Naive thymus-derived CD8-positive, alpha-beta T cell (primary cell): ENCODE data around the gene KLKB1. TPM values are rescaled to one million over a fixed set of nuclear protein-coding genes. Genes with fewer than 3 reads are reported as not detected.
"Not testable (repeated sequence)": the region's sequence is repeated elsewhere in the genome, so short reads cannot be mapped to it uniquely, and the experiment has no call there.

Source experiments
- ATAC-seq, 2 donors: fragments of 150-1000 bp; cut with Tn5 transposase in 1 of 2; sonication (Bioruptor Pico), chemical (Tn5 transposase) in 1 of 2; 1 replicate in 1 of 2; 2 replicates in 1 of 2; pipeline ENCODE4 v1.10.0; 2021; ENCODE audit warnings: mild to moderate bottlenecking in 2 of 2, moderate library complexity in 2 of 2
- POLR2A ChIA-PET: fragments of 350-600 bp; sonication (Branson Sonifier 250); formaldehyde crosslinking; loops from one replicate; lab custom pipeline; 2021; ENCODE audit warnings: antibody characterized with exemption; lab: Charles Lee
- DNase-seq, 10 donors: peaks; one replicate each; pipeline versions ENCODE4 v3.0.0 to v3.0.0-alpha.2; 2020 to 2022
- H3K27ac Mint-ChIP-seq, 10 donors: one replicate each; pipeline ENCODE4 v1.8.0; 2020 to 2022; ENCODE audit warnings: mild to moderate bottlenecking in 10 of 10, mixed read lengths in 10 of 10, moderate library complexity in 4 of 10, inconsistent platforms in 1 of 10
- H3K27me3 Mint-ChIP-seq, 5 donors: one replicate each; pipeline ENCODE4 v1.8.0; 2021 to 2022; ENCODE audit warnings: mixed read lengths in 5 of 5
- H3K36me3 Mint-ChIP-seq, 3 donors: one replicate each; pipeline ENCODE4 v1.8.0; 2020 to 2022; ENCODE audit warnings: mixed read lengths in 3 of 3, mild to moderate bottlenecking in 2 of 3, inconsistent platforms in 1 of 3
- H3K4me1 Mint-ChIP-seq, 4 donors: one replicate each; pipeline ENCODE4 v1.8.0; 2021 to 2022; ENCODE audit warnings: mixed read lengths in 4 of 4
- H3K4me3 Mint-ChIP-seq, 10 donors: one replicate each; pipeline ENCODE4 v1.8.0; 2020 to 2022; ENCODE audit warnings: mild to moderate bottlenecking in 10 of 10, mixed read lengths in 10 of 10, moderate library complexity in 6 of 10, inconsistent platforms in 1 of 10
- H3K9me3 Mint-ChIP-seq, 9 donors: one replicate each; pipeline ENCODE4 v1.8.0; 2020 to 2022; ENCODE audit warnings: mixed read lengths in 9 of 9, mild to moderate bottlenecking in 3 of 9, inconsistent platforms in 1 of 9, moderate library complexity in 1 of 9
- polyA plus RNA-seq, 3 donors: library from polyadenylated mRNA; unstranded; fragments of 300-500 nt; fragmentation: Illumina TruSeq; gene quantifications; one replicate each; pipeline ENCODE4 v1.2.3, GENCODE V29; 2021
- total RNA-seq, 8 experiments: library from RNA in 2 of 8; stranded (reverse) in 2 of 8; gene quantifications; one replicate each; pipeline ENCODE4 v1.2.3 and lab custom pipeline; 2021 to 2026

KLKB1 gene
- total and polyA plus RNA-seq, 5 experiments from 2014 or later, result 1.8 to 2.9 TPM; not detected in 3

DNA sequence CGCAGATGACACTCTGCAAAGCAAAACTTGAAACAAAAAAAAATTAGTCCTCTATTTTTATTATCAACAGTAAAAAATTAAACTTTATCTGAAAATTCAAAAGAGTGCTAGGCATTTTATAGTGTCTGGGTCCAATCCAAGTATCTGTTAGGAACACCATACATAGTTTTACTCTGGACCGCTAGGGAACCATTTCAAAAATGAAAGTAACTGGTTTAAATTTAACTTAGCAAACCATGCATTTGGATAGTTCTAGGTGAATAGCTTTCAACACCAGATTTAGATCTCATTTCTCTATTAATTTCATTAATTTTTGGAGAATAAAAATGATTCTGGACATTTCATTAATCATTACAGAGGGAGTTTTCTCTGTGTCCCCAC, 1.2 kb downstream of the KLKB1 start:
- Mint-ChIP-seq H3K4me3 (no peak overlapping the region), H3K4me1 (no peaks in the 10 kb centered on the region), H3K27me3 (peaks cover 0 to 5% (median 0%) of the 10 kb centered on the region in 5 donors), H3K36me3 (peaks cover 13 to 24% (median 21%) of the 10 kb centered on the region in 3 donors), H3K9me3 (peaks cover 4 to 30% (median 21%) of the 10 kb centered on the region in 9 donors), H3K27ac (no peak overlapping the region)
- POLR2A ChIA-PET, result no interaction called here
- DNase-seq (no peak), ATAC-seq (no peak)

DNA sequence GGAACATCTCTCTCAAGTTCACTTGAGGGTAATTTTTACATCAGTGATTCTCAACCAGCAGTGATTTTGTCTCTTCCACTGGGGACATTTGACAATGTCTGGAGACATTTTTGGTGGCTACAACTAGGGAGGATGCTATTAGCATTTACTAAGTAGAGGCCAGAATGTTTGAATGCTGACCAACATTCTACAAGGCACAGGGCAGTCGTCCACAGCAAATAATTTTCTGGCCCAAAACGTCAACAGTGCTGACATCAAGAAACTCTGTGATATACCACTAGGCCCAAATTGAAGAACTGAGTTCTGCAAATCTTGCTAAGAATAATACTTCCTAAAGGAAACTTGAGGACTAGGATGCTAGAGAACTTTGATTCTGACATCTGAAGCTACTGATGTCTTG, 7.1 kb downstream of the KLKB1 start:
- POLR2A ChIA-PET, result no interaction called here
- no peak for DNase-seq
- H3K4me1 Mint-ChIP-seq, result no peaks in the 10 kb centered on the region
- H3K4me3 Mint-ChIP-seq, result no peak overlapping the region
- H3K9me3 Mint-ChIP-seq, result no peaks in the 10 kb centered on the region
- peaks cover 0 to 14% (median 0%) of the 10 kb centered on the region in 3 donors for H3K36me3 Mint-ChIP-seq
- no peak for ATAC-seq
- H3K27me3 Mint-ChIP-seq, result no peaks in the 10 kb centered on the region
- H3K27ac Mint-ChIP-seq, result no peak overlapping the region

DNA sequence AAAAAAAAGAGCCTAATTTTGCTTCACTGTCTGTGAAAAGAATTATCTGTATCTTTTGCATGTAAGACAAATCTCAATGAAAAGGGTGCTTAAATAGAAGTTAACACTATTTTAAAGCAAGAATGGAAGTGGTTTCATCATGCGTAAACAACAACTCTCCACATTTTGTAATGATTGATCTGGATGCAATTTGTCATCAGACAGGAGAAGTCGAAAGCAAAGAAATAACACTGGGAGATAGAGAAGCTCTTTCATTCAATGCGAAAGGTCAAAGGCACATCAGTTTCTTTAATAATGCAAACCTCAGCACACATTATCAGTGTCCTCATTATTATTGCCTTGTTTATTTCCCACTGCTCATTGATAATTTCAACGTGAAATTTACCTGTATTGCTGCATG, 8.8 kb downstream of the KLKB1 start:
- POLR2A ChIA-PET, result no interaction called here
- no peak overlapping the region for H3K4me3 Mint-ChIP-seq
- peaks cover 0 to 12% (median 0%) of the 10 kb centered on the region in 3 donors for H3K36me3 Mint-ChIP-seq
- no peaks in the 10 kb centered on the region for H3K27me3 Mint-ChIP-seq
- no peak for ATAC-seq
- no peaks in the 10 kb centered on the region for H3K9me3 Mint-ChIP-seq
- no peak overlapping the region for H3K27ac Mint-ChIP-seq
- no peaks in the 10 kb centered on the region for H3K4me1 Mint-ChIP-seq
- no peak for DNase-seq

DNA sequence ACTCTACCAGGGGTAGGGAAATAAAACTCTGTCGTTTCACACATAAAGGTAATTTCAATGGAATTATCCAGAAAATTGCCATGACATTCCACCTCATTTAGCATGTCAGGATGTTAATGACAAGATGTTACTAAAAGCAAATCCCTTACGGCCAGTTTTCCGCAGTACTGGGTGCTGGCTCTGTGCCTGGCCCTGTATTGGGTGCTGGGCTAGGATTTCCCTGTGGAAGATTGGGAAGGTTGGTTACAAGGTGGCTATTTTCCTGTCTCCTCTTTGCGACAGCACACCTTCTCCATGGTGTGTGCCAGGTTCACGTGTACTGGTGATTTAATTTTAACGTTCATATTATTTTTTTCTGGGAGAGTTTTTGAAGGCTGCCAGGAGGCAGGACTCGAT, 13.1 kb downstream of the KLKB1 start:
- Mint-ChIP-seq H3K9me3 (peaks cover 0 to under 1% (median 0%) of the 10 kb centered on the region in 9 donors), H3K27me3 (peaks cover 0 to 3% (median 0%) of the 10 kb centered on the region in 5 donors), H3K27ac (no peak overlapping the region), H3K4me1 (no peaks in the 10 kb centered on the region), H3K4me3 (no peak overlapping the region), H3K36me3 (peaks cover 0 to 14% (median 2%) of the 10 kb centered on the region in 3 donors)
- POLR2A ChIA-PET, result no interaction called here
- ATAC-seq, result no peak
- DNase-seq, result no peak

DNA sequence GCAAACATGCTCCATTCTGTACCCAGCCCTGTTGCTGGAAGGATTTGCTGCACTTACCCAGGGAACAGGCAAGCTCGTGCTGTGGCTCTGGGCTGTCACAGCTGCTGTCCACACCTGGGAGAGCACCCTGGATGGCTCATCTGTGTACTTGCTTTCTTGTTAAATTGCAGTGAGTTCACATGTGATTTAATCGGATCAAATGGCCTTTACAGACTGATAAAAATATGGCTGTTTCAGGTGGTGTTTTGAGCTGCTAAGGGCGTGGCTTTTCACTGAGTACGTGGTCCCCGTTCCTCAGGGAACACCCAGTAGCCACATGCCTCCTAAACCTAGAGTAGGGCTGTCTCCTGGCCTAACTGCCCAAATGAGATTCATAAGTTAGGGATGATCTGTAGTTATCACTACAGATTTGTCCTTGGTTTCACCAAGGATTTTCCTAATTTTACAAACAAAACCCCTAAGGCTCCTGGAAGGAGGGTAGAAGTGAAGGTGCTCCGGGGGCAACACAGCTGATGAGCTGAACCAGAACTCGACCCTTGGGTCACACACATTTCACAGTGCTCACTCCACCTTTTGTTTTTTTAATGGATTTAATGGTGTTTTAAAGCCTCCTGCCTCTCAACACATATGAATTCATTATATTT, 13.7 kb downstream of the KLKB1 start:
- ATAC-seq (no peak), DNase-seq (no peak)
- Mint-ChIP-seq H3K4me1 (no peaks in the 10 kb centered on the region), H3K4me3 (no peak overlapping the region), H3K27ac (no peak overlapping the region), H3K9me3 (peaks cover 0 to 5% (median 3%) of the 10 kb centered on the region in 9 donors), H3K27me3 (peaks cover 0 to 6% (median 0%) of the 10 kb centered on the region in 5 donors), H3K36me3 (peaks cover 0 to 18% (median 3%) of the 10 kb centered on the region in 3 donors)
- POLR2A ChIA-PET, result no interaction called here

DNA sequence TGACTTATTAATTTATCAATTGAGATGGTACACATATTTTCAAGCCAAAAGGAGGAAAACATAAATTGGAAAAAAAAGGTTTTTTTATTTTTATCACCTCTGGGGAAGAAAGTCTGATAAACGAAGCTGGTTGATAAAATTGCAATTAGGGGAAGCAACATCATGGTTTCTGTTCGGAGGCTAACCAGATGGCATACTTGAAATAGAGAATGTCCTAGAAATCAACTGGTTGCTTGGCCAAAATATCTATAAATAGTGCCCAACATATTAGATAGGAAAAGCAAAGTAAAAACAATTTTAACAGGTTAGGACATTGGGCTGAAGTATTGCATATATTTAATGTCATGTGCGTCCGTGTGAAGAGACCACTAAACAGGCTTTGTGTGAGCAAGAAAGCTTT, 14.3 kb downstream of the KLKB1 start:
- no peaks in the 10 kb centered on the region for H3K4me1 Mint-ChIP-seq
- POLR2A ChIA-PET, result no interaction called here
- peaks cover 0 to 11% (median 0%) of the 10 kb centered on the region in 5 donors for H3K27me3 Mint-ChIP-seq
- ATAC-seq (no peak), DNase-seq (no peak)
- H3K9me3 Mint-ChIP-seq, result peaks cover 0 to 12% (median 5%) of the 10 kb centered on the region in 9 donors
- H3K4me3 Mint-ChIP-seq, result no peak overlapping the region
- H3K36me3 Mint-ChIP-seq, result peaks cover 0 to 18% (median 3%) of the 10 kb centered on the region in 3 donors
- peak overlapping the region in 1 of 10 donors; percentile 11 for H3K27ac Mint-ChIP-seq

DNA sequence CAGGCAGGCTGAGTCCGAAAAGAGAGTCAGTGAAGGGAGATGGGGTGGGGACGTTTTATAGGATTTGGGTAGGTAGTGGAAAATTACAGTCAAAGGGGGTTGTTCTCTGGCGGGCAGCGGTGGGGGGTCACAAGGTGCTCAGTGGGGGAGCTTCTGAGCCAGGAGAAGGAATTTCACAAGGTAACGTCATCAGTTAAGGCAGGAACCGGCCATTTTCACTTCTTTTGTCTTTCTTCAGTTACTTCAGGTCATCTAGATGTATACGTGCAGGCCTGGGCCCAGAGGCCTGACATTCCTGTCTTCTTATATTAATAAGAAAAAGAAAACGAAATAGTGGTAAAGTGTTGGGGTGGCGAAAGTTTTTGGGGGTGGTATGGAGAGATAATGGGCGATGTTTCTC, 14.7 kb downstream of the KLKB1 start:
- Mint-ChIP-seq H3K27me3 (peaks cover 0 to 11% (median 0%) of the 10 kb centered on the region in 5 donors), H3K36me3 (peaks cover 0 to 18% (median 3%) of the 10 kb centered on the region in 3 donors), H3K27ac (peak overlapping the region in 1 of 10 donors; percentile 11), H3K9me3 (peaks cover 0 to 14% (median 5%) of the 10 kb centered on the region in 9 donors)
- POLR2A ChIA-PET, ATAC-seq, H3K4me3 Mint-ChIP-seq, H3K4me1 Mint-ChIP-seq, DNase-seq: not testable (repeated sequence)

DNA sequence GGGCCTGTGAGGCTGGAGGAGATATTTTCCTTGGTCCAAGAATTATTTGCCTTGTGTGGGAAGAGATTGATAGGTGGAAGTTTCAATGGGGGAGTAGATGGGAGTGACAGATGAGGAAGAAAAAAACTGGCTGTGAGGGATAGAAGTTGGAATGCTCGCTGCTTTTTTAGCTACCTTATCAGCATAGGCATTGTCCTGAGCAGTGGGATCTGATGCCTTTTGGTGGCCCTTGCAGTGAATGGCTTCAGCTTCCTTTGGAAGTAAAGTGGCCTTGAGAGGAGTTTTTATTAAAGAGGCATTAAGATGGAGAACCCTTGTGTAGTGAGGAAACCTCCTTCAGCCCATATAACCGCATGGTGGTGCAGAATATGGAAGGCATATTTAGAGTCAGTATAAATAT, 16.0 kb downstream of the KLKB1 start:
- Mint-ChIP-seq H3K4me3 (no peak overlapping the region), H3K36me3 (peaks cover 0 to 15% (median 3%) of the 10 kb centered on the region in 3 donors), H3K4me1 (no peaks in the 10 kb centered on the region), H3K27ac (no peak overlapping the region), H3K9me3 (peaks cover 0 to 14% (median 5%) of the 10 kb centered on the region in 9 donors), H3K27me3 (peaks cover 0 to 11% (median 0%) of the 10 kb centered on the region in 5 donors)
- no peak for DNase-seq
- POLR2A ChIA-PET, result no interaction called here
- ATAC-seq, result no peak

DNA sequence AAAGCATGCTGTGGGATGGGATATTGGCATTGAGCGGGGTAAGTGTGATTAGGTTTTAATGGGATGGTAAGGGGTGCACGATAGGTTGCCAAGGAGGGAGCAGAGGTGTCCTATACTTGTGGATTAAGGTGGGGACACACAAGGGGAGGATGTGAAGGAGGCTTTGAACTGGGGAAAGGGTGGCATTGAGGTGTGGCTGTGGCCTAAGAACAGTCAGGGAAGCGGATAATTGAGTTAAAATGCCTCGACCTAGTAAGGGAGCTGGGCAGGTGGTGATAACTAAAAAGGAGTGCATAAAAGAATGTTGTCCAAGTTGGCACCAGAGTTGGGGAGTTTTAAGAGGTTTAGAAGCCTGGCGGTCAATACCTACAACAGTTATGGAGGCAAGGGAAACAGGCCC, 17.5 kb downstream of the KLKB1 start:
- peaks cover 0 to 11% (median 3%) of the 10 kb centered on the region in 3 donors for H3K36me3 Mint-ChIP-seq
- H3K9me3 Mint-ChIP-seq, result peaks cover 0 to 14% (median 5%) of the 10 kb centered on the region in 9 donors
- DNase-seq, result no peak
- H3K4me1 Mint-ChIP-seq, result no peaks in the 10 kb centered on the region
- H3K4me3 Mint-ChIP-seq, result no peak overlapping the region
- no peak overlapping the region for H3K27ac Mint-ChIP-seq
- peaks cover 0 to 11% (median 0%) of the 10 kb centered on the region in 5 donors for H3K27me3 Mint-ChIP-seq
- POLR2A ChIA-PET, result no interaction called here
- ATAC-seq, result no peak

DNA sequence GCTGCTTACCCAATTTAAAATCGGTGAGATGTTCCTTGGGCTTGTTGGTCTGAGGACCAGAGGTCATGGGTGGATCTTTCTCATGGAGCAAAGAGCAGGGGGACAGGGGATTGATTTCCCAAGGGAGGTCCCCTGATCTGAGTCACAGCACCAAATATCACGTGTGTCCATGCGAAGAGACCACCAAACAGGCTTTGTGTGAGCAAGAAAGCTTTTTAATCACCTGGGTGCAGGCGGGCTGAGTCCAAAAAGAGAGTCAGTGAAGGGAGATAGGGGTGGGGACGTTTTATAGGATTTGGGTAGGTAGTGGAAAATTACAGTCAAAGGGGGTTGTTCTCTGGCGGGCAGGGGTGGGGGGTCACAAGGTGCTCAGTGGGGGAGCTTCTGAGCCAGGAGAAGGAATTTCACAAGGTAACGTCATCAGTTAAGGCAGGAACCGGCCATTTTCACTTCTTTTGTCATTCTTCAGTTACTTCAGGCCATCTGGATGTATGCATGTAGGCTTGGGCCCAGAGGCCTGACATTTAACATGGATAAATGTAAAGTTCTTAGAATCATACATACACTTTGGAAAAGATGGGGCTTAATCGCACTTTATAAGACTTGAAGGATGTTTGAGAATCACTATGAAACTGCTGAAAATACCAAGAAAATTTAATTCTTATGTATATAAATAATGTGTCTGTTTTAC, 19.9 kb downstream of the KLKB1 start:
- H3K4me1 Mint-ChIP-seq, H3K27ac Mint-ChIP-seq, H3K27me3 Mint-ChIP-seq, H3K4me3 Mint-ChIP-seq, DNase-seq, POLR2A ChIA-PET, ATAC-seq: not testable (repeated sequence)
- Mint-ChIP-seq H3K9me3 (peaks cover 0 to 14% (median 5%) of the 10 kb centered on the region in 9 donors), H3K36me3 (peaks cover 11 to 20% (median 11%) of the 10 kb centered on the region in 3 donors)

DNA sequence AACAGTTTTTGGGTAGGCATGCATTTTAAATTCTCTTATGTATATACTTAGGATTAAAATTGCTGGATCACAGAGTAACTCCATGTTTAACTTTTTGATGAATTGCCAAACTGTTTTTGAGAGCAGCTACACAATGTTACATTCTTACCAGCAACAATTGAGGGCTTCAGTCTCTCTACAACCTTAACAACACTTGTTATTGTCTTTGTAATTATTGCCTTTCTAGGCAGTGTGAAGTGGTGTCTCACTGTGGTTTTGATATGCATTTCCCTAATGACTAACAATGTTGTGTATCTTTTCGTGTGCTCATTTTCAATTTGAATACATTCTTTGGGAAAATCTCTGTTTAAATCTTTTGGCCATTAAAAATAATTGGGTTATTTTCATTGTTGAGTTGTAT, 21.3 kb downstream of the KLKB1 start:
- ATAC-seq, result no peak
- Mint-ChIP-seq H3K27ac (no peak overlapping the region), H3K36me3 (peaks cover 11 to 23% (median 11%) of the 10 kb centered on the region in 3 donors), H3K4me1 (no peaks in the 10 kb centered on the region), H3K9me3 (peaks cover 0 to 14% (median 5%) of the 10 kb centered on the region in 9 donors), H3K27me3 (peaks cover 0 to 8% (median 0%) of the 10 kb centered on the region in 5 donors), H3K4me3 (no peak overlapping the region)
- DNase-seq, result no peak
- POLR2A ChIA-PET, result no interaction called here

DNA sequence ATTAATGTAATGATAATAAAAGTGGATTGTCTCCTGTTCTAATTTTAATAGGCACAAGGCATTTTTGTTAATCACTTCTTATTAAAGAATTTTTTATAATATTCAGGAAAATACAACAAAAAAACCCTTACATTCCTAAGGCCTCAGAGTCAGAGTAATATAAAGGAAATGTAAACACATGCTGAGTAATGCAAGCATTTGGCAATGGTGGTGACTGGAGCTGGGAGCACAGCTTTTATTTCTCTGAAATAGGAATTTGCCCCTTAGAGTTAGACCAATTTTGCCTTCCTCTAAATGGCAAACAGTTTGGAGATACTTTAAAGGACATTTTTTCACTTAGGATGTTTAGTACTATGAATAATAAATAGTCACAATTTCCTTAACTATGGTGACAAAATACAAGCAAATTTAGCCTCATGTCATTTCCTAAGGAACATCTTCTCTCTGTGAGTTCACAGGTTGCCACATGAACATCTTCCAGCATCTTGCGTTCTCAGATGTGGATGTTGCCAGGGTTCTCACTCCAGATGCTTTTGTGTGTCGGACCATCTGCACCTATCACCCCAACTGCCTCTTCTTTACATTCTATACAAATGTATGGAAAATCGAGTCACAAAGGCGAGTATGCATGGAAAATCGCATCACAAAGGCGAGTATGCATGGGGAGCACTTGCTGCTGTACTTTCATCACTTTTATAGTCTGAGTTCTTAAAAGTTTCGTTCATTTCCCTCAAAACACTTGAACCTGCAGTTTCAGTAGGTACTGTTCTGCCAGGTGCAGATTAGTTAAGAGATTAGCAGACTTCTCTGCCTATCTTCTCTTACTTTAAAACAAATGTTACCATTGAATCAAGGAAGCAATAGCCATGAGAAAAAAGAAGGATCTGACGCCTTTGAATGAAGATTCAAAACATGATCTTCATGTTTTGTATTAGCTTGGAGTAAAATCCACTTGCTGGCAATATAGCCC, 22.8 kb downstream of the KLKB1 start:
- H3K9me3 Mint-ChIP-seq, result peaks cover 0 to 14% (median 5%) of the 10 kb centered on the region in 9 donors
- H3K36me3 Mint-ChIP-seq, result peaks cover 11 to 26% (median 11%) of the 10 kb centered on the region in 3 donors
- H3K27ac Mint-ChIP-seq, result no peak overlapping the region
- H3K4me1 Mint-ChIP-seq, result no peaks in the 10 kb centered on the region
- no peak for DNase-seq
- no peak for ATAC-seq
- H3K4me3 Mint-ChIP-seq, result no peak overlapping the region
- H3K27me3 Mint-ChIP-seq, result peaks cover 0 to 8% (median 0%) of the 10 kb centered on the region in 5 donors
- POLR2A ChIA-PET, result no interaction called here
